Dedifferentiated amniotic fluid mesenchymal stem cell (primary cell): ENCODE data around the gene TMOD4.

Experiments
- DNase-seq: peaks from one replicate; pipeline ENCODE4 v3.0.0-alpha.2; 2016; ENCODE audit errors: extremely low spot score

The TMOD4 gene

GRCh38 chr1:151142411-151143056 is 33.2 kb downstream of the TMOD4 start:
- DNase-seq: no peak

GRCh38 chr1:151137789-151138188 is 38.0 kb downstream of the TMOD4 start:
- no peak for DNase-seq

- DNase-seq: no peak
Measured at GRCh38 chr1:151135433-151136385, 40.1 kb downstream of the TMOD4 start.

GRCh38 chr1:151134991-151135390 is 40.8 kb downstream of the TMOD4 start:
- no peak for DNase-seq

GRCh38 chr1:151134396-151134795 is 41.4 kb downstream of the TMOD4 start:
- no peak for DNase-seq

- no peak for DNase-seq
Measured at GRCh38 chr1:151133018-151133806, 42.6 kb downstream of the TMOD4 start.

GRCh38 chr1:151132335-151133017 is 43.3 kb downstream of the TMOD4 start:
- no peak for DNase-seq

- DNase-seq: no peak
Measured at GRCh38 chr1:151131701-151132334, 44.0 kb downstream of the TMOD4 start.

GRCh38 chr1:151130987-151131586 is 44.7 kb downstream of the TMOD4 start:
- no peak for DNase-seq

- DNase-seq: no peak
Measured at GRCh38 chr1:151128800-151129199, 47.0 kb downstream of the TMOD4 start.

GRCh38 chr1:151124763-151125403 is 50.9 kb downstream of the TMOD4 start:
- DNase-seq: no peak
